GM21526 (cell line): ENCODE measurements around the gene AQP1.

ENCODE experiments used
- ATAC-seq: cut with Tn5 transposase; IDR thresholded peaks from one replicate; pipeline ENCODE4 v1.9.1; 2021; ENCODE audit warnings: moderate library complexity; ENCODE audit not compliant: unreplicated experiment, low FRiP score

AQP1 gene

GRCh38 chr7:30918676-30919075 is 7.0 kb downstream of the AQP1 start:
- ATAC-seq: no peak

GRCh38 chr7:30920021-30920583 is 8.4 kb downstream of the AQP1 start:
- ATAC-seq: no peak

GRCh38 chr7:30920584-30921539 is 9.2 kb downstream of the AQP1 start:
- no peak for ATAC-seq

- ATAC-seq: no peak
These were observed 10.1 kb downstream of the AQP1 start for GRCh38 chr7:30921540-30922401.

- ATAC-seq: no peak
These were observed 10.9 kb downstream of the AQP1 start for GRCh38 chr7:30922596-30922995.

GRCh38 chr7:30923009-30923773 is 11.5 kb downstream of the AQP1 start:
- ATAC-seq: no peak

GRCh38 chr7:30923774-30924413 is 12.2 kb downstream of the AQP1 start:
- ATAC-seq: no peak

- no peak for ATAC-seq
These were observed 13.0 kb downstream of the AQP1 start for GRCh38 chr7:30924624-30925023.

GRCh38 chr7:30925117-30925516 is 13.5 kb downstream of the AQP1 start:
- ATAC-seq: no peak

- no peak for ATAC-seq
These were observed 14.3 kb downstream of the AQP1 start for GRCh38 chr7:30925913-30926312.

- no peak for ATAC-seq
These were observed 14.7 kb downstream of the AQP1 start for GRCh38 chr7:30926313-30926712.

- no peak for ATAC-seq
These were observed 15.4 kb downstream of the AQP1 start for GRCh38 chr7:30927040-30927439.

- no peak for ATAC-seq
These were observed 15.9 kb downstream of the AQP1 start for GRCh38 chr7:30927559-30927958.

GRCh38 chr7:30928254-30928872 is 16.7 kb downstream of the AQP1 start:
- ATAC-seq: no peak

GRCh38 chr7:30929686-30930085 is 18.0 kb downstream of the AQP1 start:
- ATAC-seq: no peak

- no peak for ATAC-seq
These were observed 19.0 kb downstream of the AQP1 start for GRCh38 chr7:30930621-30931020.

GRCh38 chr7:30931161-30931928 is 19.7 kb downstream of the AQP1 start:
- no peak for ATAC-seq

GRCh38 chr7:30931929-30932540 is 20.4 kb downstream of the AQP1 start:
- no peak for ATAC-seq
